Activated T-helper 1 cell treated with Interleukin-2 at 50 U/mL for 16 hours (primary cell): Measurements from ENCODE around the gene GPR146.

Source experiments
- DNase-seq: peaks from one replicate; pipeline ENCODE4 v3.0.0-alpha.2; 2020; ENCODE audit warnings: low read depth

The GPR146 gene

GRCh38 chr7:1011297-1012003, 32.9 kb upstream of the GPR146 start:
- no peak for DNase-seq

DNA sequence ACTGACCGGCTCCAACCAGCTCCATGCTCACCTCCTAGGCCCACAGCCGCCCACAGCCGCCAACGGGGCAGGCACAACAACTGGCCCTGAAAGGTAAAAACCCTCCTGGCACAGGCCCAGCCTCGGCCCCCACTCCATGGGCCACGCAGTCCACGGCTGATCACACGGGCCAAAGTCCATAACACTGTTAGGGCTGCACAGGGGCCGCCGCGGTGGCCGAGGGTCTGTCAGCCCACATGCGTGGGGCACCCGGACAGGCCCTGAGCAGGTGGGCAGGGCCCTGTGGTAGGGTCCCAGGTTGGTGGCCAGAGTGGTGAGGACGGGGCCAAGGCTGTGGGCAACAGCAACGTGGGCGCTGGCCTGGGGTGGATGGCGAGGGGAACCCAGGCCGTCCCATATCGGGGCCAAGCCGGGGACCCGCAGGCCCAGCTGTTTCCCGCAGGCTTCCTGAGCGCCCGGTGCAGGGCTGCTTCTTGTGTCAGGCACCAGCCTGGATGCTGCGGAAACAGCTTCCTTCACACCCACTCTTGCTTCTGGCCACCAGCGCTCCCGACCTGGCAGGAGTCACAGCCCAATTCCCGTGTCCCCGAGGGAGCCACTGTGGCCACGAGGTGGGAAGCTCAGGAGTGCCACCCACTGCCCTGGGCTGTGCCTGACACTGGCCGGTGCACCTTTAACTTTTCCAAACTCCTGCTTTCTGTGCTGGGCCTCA, 32.2 kb upstream of the GPR146 start:
- DNase-seq = no peak

- no peak for DNase-seq
Measured at GRCh38 chr7:1012716-1013095, 31.6 kb upstream of the GPR146 start.

GRCh38 chr7:1013581-1013980, 30.8 kb upstream of the GPR146 start:
- no peak for DNase-seq

- DNase-seq = no peak
Measured at GRCh38 chr7:1014681-1015080, 29.7 kb upstream of the GPR146 start.

DNA sequence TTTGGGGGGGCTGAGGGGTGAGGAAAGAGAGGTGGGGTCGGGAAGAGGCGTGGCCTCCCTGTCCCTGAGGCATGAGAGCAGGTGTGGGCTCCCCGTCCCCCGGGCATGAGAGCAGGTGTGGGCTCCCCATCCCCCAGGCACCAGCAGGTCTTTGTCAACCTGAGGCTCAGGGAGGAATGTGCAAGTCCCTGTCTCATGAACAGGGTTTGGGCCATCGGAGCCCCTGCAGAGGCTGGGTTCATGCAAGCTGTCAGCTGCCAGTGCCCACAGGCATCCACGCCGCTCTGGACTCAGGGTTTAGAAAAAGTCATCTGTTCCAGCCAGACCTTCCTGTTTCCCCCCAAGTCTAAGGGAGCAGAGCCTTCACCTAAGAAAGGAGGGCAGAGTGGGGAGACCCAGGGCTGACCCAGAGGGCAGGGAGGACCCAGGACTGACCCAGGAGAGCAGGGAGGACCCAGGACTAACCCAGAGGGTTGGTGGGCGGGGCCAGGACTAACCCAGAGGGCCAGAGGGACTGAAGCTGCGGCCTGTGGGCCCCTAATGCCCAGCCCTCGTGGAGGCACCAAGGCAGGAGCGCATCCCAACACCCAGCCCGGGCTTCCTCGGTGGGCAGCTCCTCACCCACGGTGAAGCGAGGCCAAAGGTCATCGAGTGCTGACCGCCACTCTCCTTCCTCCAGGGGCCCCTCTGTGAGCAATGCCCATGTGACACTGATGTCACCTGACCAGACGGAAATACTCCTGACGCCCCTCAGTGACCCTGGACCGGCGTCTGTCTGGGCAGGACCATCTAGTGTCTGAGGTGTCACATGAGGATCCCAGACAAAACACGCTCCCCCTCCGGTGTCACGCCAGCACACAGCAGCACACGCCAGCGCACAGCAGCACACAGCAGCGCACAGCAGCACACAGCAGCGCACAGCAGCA, 28.9 kb upstream of the GPR146 start:
- no peak for DNase-seq

DNA sequence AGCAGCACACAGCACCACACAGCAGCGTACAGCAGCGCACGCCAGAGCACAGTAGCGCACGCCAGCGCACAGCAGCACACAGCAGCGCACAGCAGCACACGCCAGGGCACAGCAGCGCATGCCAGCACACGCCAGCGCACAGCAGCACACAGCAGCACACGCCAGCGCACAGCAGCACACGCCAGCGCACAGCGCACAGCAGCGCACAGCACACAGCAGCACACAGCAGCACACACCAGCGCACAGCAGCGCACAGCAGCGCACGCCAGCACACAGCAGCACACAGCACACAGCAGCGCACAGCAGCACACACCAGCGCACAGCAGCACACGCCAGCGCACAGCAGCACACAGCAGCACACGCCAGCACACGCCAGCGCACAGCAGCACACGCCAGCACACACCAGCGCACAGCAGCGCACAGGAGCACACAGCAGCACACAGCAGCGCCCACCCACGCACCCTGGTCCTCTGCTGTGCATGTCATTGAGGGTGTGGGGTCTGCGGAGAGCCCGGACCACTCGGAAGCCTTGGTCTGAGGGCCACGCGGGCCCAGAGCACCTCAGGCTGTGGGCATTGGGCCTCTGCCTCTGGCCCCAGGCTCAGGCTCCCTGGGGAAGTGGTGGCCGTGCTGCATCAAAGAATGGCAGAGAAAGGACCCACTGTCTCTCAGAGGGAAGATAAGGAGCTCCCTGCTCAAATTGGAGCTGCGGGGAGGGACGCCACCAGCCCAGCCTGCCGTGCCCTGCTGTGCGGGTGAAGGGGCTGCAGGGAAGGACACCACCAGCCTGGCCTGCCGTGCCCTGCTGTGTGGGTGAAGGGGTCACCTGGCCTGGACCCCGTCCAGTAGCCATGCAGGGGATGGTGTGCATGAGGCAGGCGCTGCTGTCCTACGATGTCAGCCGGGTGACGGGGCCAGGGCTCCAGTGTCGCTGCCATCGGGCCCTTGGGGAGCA, 27.5 kb upstream of the GPR146 start:
- DNase-seq = no peak

- DNase-seq = no peak
Measured at GRCh38 chr7:1017586-1018333, 26.6 kb upstream of the GPR146 start.

GRCh38 chr7:1018334-1018695, 26.0 kb upstream of the GPR146 start:
- no peak for DNase-seq

DNA sequence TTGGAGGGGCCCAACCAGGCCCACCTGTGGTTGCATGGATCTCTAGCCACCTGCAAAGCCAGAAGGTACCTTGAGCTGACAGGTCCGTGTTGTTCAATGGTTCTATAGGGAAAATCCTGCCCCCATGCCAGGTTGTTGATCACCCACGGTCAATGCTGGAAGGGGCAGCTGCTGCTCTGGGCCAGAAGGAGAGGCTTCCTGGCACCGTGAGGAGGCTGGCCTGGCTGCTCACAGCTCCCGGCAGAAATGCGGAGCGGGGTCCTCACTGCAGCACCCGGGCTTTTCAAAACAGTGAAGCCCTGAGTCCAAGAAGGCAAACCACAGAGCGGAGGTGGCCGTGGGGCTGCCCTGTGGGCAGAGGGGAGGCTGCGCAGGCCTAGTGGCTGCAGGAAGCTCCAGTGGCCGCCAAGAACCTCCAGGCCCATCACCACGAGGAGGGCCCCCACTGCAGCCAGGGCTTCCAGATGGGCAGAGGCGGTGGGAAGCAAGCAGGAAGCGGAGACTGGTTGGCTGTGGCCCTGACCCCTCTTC, 25.0 kb upstream of the GPR146 start:
- no peak for DNase-seq

DNA sequence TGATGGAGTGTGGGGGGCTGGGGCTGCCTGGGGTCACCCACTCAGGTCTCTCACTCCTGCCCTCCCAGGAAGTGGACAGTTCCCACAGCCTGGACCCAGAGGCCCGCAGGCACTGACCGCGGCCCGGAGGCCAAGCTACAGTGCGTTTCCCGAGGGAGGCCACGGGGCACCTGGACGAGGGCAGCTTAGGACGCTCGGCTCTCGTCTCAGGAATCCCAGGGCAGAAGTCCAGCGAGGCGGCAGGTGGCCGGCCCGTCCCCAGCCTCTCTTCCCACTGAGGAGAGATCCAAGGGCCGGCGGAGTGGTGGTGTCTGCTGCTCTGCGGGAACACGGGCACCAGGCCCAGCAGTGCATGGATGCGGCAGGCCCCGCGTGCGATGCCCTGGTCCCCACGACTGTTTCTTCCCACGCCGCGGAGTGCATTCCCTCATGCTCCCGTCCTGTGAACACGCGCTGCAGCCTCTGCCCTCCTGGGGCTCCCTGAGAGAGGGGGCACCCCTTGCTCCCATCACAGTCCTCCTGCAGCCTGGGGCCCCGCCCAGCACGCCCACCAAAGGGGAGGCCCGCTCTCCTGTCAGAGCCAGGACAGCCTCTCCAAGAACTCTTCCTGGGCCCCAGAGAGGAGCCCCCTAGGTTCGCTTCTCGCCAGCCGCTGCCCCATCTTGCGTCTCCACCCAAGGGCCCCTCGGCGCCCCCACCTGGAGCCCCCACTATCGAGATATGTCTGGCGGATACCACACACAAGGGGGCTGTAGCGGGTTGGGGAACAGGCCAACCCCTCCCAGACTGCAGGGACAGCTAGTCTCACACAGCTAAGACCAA, 24.3 kb upstream of the GPR146 start:
- DNase-seq = no peak

GRCh38 chr7:1020849-1021251, 23.5 kb upstream of the GPR146 start:
- DNase-seq = no peak

DNA sequence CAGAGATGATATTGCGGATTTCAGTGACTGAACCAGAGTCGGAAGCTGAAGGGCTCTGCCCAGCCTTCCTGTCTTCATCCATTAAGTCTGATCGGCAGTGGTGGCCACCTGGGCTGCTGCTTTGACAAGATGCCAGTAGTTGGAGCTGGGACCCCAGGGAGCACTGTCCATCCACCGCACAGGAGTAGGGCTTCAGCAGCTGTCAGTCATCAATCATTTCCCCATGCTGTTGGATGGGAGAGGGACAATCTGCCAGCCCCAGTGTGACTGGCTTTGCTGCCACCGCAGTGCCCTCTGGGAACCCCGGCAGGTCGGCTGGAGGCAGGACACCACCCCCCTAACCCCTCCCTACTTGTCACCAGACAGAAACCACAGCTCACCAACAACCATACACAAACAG, 23.0 kb upstream of the GPR146 start:
- DNase-seq = no peak

DNA sequence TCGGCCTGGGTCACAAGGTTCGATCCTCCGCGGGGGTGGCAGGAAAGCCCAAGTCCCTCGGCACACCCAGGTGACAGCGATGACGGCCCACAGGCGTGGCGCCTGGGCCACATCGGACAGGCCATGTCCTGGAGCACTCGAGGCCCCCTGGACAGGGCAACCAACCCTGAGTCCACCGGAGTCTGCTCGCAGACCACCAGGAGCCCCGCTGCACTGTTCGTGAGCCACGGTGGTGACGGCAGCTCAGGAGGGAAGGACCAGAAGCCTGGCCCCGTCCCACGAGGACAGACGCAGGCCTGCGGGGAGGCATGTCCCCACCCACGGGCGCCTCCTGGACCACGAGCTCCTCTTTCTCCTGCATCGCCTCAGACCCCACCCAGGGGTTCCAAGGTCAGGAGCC, 22.4 kb upstream of the GPR146 start:
- DNase-seq = no peak

DNA sequence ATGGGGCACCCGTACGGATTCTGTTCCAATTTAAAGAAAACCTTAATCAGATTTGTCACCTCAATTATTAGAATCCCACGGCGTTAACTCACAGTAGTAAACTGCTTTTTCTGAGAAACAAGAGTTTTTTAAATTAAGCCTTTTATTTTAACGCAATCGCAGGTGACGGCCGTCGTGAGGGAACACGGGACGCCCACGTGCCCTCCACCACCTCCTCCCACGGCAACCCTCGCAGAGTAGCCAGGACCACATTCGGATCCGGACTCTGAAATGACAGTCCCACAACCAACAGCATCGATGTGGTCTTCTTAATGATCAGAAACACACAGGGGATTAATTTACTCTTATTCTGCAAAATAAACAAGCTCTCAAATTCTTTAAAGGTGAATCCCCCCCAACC, 22.0 kb upstream of the GPR146 start:
- DNase-seq = no peak

- no peak for DNase-seq
Measured at GRCh38 chr7:1022801-1023465, 21.4 kb upstream of the GPR146 start.

DNA sequence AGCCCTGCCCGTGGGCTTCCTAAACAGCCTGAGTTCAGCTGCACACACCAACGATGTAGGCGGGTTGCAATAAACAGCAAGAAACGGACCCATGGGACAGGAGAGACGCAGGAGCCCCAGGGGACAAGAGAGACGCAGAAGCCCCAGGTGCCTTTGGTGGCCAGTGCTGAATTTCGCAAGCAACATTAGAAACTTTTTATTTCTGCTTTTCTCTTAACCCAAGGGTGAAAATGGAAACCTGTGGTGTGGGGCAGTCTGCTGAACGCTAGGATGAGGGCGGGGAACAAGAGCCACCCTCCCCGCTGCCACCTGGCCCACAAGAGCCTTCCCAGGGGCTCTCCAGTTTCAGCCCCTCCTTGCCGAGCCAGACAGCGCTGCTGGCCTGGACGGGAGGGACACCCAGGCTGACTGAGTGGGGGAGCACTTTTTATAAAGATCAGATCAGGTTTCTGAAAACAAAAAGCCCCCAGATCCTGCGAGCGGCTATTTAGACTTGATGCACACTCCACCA, 20.0 kb upstream of the GPR146 start:
- DNase-seq = no peak

- DNase-seq = no peak
Measured at GRCh38 chr7:1024876-1025742, 19.2 kb upstream of the GPR146 start.
